ENCODE results near the gene PPP2R3A.
"Not testable (repeated sequence)": the region's sequence is repeated elsewhere in the genome, so short reads cannot be mapped to it uniquely, and the experiment has no call there.

PPP2R3A gene

DNA sequence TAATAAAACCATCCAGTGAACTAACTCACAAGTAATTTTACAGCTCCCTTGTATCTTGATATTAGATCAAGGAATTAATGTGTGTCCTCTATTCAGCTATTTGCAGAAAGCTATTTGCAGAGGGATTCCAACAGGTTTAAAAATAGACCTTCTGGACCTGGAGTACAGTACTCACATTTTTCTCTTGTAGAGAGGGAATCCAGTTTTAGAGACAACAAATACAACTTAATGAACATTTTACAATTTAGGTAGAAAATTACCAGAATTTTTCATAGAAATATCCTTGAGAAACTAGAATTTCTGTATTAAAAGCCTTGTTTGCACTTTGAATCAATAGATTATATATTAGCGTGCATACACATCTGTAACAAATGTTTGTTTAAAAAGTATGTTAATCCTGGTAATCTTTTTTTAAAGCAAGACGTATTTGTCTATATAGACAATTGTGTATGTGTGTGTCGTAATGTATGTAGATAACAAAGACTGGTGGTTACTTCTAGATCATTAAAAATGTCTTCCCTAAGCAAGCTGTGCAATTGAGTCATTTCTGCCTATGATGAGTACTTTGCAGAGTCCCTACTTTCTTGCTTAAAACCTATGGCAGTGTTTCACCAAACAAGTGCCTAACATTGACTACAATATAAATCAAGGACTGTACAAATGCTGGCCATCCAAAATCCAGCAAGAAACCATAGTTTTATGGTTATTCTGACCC lies 57.9 kb downstream of the PPP2R3A start:
- no peak for DNase-seq

DNA sequence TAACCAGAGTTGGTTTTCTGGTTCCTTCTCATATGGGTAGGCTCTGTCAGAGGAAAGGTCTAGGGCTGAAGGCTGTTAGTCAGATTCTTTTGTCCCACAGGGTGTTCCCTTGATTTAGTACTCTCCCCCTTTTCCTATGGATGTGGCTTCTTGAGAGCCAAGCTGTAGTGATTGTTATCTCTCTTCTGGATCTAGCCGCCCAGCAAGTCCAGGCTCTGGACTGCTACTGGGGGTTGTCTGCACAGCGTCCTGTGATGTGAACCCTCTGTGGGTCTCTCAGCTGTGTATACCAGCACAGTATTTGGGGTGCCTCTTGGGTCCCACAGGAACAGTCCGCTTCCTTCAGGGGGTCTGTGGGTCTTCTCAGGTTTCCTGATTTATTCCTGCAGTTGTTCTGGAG lies 70.8 kb downstream of the PPP2R3A start:
- no peak for DNase-seq

DNA sequence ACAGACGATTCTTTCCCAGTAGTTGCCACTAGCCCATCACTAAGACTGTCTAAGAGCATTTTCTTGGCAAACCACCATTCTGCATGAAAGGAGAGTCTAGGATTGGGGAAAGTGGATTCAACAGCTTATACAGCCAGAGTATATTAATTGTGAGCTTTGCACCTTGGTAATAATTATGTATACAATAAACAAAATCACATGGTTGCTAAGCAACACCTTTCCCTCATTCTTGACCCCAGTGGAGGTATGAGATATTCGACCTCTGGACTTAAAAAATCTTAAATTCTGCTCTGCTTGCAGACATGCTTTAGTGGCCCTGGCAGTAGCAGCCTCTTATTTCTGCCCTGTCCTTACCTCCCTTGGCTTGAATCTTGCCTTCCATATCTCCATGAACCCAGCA lies 73.1 kb downstream of the PPP2R3A start:
- no peak for DNase-seq

DNA sequence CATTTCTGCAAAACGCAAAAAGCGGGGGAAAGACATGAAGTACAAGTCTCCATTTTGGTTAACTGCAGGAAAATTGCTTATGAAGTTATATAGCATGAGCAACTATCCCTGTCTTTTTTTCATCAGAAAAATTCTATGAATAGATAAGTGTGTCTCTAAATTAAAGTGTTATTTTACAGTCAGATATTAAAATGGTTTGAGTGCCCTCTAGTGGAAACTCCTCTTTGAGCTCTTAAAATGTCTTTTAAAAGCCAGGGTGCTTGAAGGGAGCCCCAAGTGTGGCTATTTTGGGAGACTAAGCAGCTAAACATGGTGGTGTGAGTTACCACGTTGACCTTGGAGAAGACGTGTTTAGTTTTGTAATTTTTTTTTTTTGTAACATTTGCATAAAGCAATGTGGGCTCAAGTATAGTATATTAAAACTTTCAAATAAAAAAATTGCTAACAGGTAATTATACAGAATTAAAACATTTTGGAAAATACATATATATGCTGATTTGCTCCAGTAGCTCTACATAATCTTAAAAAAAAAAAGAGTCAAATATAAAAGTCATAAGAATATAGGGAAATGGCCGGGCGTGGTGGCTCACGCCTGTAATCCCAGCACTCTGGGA lies 77.2 kb downstream of the PPP2R3A start:
- peak; percentile 70 to 78 for DNase-seq

DNA sequence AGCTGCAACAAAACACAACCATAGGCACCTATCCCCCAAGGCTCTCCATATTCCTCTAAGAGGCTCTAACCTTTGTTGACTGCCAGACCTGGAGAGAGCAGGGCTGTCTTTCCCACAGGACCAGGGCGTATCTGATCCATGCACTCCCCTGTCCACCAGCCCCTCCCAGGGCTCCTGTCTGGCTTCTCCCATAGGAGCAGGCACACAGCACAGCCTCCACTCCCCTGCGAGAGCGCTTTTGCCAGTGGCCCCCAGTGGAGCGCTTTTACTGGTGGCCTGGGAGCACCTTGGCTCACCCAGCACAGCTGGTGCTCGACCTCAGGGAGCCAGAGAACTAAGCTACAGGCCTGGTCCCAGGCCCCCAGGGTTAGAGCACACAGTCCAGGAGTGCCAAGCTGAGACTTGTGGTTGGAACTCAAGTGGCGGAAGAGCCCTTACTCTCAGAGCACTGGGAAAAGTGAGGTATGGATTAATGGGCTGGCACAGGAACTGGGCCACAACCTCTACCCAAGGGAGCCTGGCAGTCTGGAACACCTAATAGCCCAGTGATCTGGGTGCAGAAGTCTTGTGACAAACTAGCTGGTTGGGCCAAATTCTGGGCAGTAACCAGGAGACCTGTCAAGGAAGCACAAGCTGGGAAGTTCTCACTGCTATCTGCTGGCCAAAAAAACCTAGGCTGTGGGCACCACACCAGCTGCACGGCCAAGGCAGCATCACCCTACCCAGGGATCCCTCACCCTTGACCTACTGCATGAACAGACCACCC lies 79.6 kb downstream of the PPP2R3A start:
- DNase-seq, result no peak

DNA sequence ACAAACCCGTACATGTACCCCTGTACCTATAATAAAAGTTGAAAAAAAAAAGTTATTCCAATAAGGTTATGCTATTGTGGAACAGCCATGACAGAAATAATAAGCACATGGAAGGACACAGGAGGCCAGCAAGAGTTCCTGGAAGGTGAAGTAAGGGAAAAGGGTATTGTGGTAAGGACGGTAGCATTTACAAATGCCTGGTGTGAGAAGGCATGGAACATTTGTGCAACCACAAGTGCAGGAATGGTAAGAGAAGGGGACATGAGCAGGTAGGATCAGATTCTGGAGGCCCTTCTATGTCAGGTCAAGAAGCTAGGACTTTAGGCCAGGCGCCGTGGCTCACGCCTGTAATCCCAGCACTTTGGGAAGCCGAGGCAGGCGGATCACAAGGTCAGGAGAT lies 82.5 kb downstream of the PPP2R3A start:
- no peak for DNase-seq

DNA sequence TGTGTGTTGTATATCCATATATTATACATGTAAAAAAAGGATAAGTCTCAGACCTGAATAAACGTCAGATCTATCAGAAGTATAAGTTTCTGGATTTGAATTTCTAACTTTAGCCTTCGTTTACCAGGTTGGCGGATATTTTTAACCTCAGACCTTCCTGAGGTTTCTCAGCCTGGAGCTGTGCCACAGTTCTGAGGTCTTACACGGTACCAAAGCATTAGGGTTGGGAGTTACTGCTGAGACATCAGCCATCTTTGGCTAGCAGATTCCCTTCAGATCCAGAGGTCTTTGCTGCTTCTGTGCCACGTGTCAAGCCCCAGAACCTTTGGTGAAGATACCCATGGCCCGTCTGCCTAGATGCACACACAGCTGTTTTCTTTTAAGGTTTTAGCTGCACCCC lies 84.7 kb downstream of the PPP2R3A start:
- no peak for DNase-seq

DNA sequence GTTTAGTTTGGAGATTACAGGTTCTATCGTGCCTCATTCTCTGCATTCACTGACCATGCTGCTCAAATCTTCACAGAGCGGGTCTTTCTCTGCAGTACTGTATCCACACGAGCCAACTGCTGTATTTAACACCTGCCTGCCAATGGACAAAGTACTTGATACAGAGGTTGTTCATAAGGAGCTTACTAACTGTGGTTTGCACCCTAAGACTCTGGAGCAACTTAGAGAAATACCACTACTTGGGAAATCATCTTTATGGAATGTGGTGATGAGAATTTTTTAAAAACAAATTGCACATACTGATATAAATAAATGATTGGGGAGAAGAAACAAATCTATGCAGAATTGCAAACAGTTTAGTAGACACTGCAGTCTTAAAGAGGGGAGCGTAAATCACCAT lies 90.0 kb downstream of the PPP2R3A start:
- DNase-seq, result no peak

DNA sequence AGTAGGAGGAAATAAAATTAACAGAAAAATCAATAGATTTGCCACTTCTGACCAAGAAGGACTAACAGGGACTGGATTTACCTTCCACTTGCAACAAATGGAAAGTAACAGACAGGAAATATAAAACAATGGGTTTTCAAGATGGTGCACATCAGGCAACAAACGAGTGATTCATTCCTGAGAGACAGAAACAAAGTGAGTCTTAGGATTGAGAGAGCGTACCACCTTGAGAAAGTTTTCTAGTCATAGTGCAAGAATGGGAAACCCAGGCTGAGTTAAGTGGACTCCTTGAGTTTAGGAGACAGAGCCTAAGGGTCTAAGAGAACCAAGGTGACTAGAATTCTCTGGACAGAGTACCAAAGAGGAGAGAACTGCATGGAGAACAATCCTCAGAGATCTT lies 101.7 kb downstream of the PPP2R3A start:
- no peak for DNase-seq

DNA sequence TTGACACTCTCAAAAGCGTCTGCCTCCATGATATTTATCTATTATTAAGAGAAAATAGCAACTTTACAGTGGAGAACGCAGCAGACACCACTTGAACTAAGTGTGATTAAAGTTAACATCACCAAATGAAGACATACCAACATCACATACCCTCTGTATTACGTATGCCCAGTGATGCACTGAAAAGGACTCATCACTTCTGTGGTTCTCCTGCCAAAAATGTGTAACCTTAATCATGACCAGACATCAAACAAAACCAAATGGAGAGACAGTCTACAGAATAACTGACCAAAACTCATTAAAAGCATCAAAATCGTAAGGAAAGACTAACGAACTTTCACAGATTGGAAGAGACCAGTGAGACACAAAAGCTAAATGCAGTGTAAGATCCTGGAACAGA lies 103.2 kb downstream of the PPP2R3A start:
- DNase-seq, result no peak

DNA sequence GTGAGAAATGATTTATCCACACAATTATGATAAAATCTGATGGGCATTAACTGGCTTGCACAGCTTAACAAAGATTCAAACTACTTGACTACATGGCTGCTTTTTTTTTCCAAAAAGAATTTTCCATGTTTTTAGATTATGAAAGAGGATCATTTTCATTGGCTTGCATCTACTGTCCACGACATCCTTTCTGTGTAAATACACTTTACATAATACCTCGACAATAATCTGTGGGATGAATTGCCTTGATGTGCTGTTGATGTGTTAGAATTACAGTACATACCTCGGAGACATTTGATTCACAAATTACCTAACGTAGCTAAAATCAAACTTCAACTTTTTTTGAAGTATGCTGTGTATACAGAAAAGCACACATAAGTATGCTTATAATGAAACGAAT lies 104.4 kb downstream of the PPP2R3A start:
- no peak for DNase-seq

DNA sequence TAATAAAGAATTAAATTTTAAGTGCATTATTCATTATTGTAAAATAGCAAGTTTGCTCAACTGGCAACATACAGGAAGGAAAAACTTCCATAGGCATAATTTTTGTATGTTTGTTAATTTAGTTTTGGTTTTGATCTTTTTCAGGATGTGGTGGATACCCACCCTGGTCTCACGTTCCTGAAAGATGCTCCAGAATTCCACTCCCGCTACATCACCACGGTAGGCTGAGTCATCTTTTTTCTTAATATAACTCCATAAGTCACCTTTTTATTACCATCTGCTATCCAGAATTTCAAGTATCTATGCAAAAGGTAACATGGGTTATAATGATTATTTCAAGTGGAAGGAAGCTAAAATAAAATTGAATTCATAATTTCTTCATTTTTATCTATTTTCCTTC lies 104.8 kb downstream of the PPP2R3A start:
- no peak for DNase-seq

DNA sequence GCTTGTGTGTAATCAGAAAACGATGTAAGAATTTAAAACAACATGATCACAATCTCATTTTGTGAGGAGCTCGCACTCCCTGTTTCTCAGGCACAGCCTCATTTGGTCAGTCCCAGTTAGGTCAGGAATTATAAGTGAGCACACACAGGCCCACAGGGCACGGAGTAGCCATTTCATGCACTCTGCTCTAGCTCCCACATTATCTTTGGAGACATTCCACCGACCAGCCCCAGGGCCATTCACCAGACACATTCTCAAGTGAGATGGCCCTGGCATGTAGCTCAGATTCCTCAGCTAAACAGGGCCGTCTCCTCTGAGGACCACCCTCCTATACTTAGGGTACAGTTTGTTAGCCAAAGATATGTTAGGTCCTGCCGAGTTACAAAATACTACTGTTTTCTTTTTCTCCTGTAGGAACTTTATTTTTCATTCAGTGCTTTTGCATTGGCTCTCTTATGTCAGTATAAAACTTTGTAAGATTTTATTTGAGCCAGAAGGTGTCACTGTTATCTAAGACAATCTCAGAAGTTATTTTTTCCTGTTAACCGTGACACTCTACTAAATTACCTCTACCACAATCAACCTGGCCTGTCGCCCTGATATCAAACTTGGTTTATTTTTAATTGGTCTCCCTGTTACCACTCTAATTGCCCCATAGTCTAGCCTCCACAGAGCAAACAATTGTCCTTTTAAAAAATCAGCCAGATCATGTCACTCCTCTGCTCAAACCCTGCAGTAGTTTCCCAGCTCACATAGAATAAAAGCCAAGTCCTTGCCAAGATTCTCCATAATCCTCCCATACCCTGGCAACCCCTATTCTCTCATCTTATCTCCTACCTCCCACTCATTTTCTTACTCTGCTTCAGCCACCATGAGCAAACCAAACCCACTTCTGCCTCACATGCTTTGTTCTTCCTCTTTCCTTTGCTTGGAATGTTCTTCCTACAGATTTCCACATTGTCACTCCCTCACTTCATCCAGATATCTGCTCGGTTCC lies 105.7 kb downstream of the PPP2R3A start:
- DNase-seq, result peak; percentile 29 to 56

DNA sequence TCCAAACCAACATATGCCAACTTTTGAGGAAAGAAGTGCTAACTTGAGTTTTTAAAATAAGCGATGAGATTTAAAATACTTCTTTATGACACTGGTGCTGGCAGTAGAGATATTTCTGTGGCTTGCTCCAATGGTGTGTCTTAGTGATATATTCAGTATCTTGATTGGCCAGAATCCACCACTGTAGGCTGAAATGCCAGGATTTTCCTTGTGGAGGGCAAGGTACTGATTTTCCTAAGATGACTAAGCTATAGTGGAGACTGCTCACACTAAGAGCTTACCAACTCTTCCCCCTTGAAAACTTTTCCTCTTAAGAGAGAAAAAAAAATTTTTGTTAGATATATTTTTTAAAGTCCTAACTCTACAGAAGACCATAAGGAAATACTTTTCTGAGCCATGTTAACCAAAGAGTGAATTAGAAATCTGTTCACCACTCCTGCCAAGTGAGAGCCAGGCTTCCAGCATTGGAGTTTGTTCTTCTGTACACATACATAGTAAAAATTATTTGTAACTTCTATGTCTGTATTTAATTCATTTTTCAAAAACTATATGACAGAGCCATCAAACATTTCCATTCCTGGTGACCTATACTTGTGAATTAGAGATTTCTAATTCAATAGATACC lies 109.1 kb downstream of the PPP2R3A start:
- no peak for DNase-seq

DNA sequence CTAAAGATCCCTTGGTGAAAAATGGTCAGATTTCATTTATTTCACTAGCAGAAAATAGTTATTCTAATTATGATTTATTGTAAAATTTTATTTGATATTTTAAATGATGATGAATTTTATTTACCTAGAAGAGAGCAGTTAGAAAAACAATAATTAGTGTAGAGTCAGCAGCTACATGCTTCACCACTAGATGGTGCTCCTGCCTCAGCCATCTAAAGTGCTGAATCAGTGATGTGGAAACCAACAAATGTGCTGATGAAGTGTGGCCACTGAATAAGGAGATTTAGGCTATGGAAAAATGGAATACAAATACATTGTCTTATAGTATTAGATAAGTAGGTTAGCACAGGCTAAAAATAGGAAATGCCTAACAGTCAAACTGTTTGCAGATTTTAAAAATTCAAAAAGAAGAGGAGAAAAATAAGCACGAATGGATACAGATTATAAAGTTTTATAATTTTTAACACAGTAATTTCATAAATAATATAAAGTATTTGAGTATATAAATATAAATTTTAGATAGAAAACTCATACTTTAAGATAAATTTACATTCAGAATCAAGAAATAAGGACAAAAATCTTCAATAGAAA lies 109.8 kb downstream of the PPP2R3A start:
- peak; percentile 72 to 78 for DNase-seq

DNA sequence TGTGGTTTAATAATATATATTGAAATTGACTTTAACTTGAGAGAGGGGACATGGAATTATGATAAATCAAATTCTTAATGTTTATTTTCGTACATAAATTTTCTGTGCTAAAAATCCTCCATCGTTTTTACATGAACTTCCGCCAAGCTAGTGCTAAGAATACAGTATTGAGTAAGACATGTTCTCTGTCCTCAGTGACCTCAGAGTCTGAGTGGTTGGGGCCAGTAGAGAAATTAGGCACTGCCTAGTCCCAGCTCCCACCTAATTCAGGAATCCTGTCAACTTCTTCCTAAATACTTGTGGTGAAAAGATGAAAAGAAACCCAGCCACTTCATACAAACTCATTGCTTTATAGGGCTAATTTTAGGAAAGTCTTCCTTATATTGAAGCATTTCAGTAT lies 110.3 kb downstream of the PPP2R3A start:
- peak; percentile 66 to 72 for DNase-seq

DNA sequence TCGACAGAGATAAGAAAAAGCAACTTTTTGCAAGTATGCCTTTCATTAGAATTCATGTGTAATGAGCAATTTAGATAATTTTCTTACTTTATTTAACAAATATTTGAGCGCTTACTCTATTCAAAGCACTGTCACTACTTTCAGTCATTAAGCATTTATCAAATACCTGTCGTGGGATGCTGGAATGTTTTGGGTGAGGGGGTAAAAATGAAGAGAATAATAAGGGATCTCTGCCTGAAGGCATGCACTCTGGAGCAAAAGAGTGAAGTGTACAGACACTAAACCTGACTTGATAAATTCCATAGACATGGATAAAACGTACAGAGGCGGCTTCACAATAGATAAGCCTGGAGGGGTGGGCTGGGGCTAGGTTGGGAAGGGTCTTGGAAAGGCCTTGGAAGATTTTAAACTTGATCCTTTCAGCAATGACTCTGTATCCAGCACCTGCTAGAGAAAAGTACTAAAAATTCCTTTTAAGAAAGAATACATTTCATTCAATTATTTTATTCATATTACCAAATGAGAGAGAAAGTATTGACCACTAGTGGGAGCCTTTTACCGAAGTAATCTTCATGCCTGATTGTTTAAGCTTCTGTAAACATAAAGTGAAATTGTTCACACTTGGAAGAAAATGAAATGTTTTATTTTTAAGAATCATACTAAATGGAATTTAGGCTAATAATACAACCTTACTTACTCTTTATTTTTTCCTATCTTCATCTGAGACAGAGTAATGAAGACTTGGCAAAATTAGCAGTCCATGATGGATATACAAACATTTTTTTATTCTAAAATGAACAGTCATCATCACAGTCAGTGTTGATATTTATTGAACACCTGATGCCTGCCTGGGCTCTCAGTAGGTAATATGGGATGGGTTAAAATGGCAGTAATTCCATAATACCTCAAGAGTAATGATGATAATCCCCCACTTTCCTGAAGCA lies 113.2 kb downstream of the PPP2R3A start:
- DNase-seq, result peak; percentile 74 to 78

DNA sequence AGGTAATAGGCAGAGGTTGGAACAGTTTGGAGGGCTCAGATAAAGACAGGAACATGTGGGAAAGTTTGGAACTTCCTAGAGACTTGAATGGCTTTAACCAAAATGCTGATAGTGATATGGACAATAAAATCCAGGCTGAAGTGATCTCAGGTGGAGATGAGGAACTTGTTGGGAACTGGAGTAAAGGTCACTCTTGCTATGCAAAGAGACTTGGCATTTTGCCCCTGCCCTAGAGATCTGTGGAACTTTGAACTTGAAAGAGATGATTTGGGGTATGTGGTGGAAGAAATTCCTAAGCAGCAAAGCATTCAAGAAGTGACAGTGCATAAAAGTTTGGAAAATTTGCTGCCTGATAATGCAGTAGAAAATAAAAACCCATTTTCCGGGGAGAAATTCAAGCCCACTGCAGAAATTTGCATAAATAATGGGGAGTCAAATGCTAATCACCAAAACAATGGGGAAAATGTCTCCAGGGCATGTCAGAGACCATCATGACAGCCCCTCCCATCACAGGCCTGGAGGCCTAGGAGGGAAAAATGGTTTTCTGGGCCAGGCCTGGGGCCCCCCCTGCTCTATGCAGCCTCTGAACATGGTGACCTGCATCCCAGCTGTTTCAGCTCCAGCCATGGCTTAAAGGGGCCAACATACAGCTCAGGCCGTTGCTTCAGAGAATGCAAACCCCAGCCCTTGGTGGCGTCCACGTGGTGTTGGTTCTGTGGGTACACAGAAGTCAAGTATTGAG lies 118.3 kb downstream of the PPP2R3A start:
- not testable (repeated sequence) for DNase-seq

DNA sequence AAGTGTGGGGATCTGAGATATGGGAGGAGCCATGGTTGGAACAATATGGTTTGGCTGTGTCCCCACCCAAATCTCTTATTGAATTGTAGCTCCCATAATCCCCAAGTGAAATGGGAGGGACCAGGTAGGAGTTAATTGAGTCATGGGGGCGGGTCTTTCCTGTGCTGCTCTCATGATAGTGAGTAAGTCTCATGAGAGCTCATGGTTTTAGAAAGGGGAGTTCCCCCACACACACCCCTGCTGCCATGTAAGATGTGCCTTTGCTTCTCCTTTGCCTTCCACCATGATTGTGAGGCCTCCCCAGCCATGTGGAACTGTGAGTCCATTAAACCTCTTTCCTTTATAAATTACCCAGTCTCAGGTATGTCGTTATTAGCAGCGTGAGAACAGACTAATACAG lies 119.5 kb downstream of the PPP2R3A start:
- DNase-seq, result not testable (repeated sequence)

DNA sequence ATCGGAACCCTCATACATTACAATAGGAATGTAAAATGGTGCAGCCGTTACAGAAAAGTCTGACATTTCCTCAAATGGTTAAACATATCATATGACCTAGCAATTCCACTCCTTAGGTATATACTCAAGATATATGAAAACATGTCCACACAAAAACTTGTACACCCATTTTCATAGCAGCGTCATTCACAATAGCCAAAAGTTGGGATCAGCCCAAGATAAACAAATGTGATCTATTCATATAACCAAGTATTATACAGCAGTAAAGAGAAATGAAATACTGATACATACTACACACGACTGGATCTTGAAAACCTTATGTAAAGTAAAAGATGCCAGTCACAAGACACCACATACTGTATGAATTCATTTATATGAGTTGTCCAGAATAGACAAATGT lies 128.2 kb downstream of the PPP2R3A start:
- no peak for DNase-seq
